Neural crest cell (in vitro differentiated cells): ENCODE measurements around the gene KCP. TPM values are rescaled to one million over a fixed set of nuclear protein-coding genes. Genes with fewer than 3 reads are reported as not detected.

Source experiments
- DNase-seq: peaks from one replicate; pipeline ENCODE4 v3.0.0; 2021; ENCODE audit warnings: low read depth, mixed read lengths, low spot score
- H3K27ac Mint-ChIP-seq: one replicate; pipeline ENCODE4 v1.8.0; 2021; ENCODE audit warnings: mild to moderate bottlenecking, mixed read lengths; ENCODE audit not compliant: unreplicated experiment
- H3K27me3 Mint-ChIP-seq: 2 replicates; pipeline ENCODE4 v1.8.0; 2021; ENCODE audit warnings: low read depth, mild to moderate bottlenecking, mixed read lengths
- H3K36me3 Mint-ChIP-seq: 2 replicates; pipeline ENCODE4 v1.8.0; 2021; ENCODE audit warnings: low read depth, mild to moderate bottlenecking, mixed read lengths
- H3K4me1 Mint-ChIP-seq: 2 replicates; pipeline ENCODE4 v1.8.0; 2021; ENCODE audit warnings: mixed read lengths
- H3K4me3 Mint-ChIP-seq: one replicate; pipeline ENCODE4 v1.8.0; 2021; ENCODE audit warnings: mild to moderate bottlenecking, mixed read lengths
- H3K9me3 Mint-ChIP-seq: 2 replicates; pipeline ENCODE4 v1.8.0; 2021; ENCODE audit warnings: mixed read lengths
- CTCF ChIP-seq: fragments of 200-600 bp; sonication (generic); conservative IDR thresholded peaks from 2 replicates; pipeline ENCODE4 v1.5.0; 2021; ENCODE audit warnings: antibody characterized with exemption, mild to moderate bottlenecking
- total RNA-seq: library from RNA; stranded (reverse); gene quantifications from 2 replicates; pipeline ENCODE4 v1.2.1, GENCODE V29; 2021

KCP gene
- total RNA-seq, 1 donor from 2014 or later = 2.9 TPM

- no peak for DNase-seq
- Mint-ChIP-seq H3K4me1 (peaks cover 26% of the 10 kb centered on the region), H3K27me3 (peaks cover 29% of the 10 kb centered on the region), H3K36me3 (no peaks in the 10 kb centered on the region), H3K9me3 (no peaks in the 10 kb centered on the region), H3K27ac (no peak overlapping the region), H3K4me3 (no peak overlapping the region)
- no peak for TF ChIP-seq CTCF
Measured at GRCh38 chr7:128912281-128912680, 1.8 kb upstream of the KCP start.

- Mint-ChIP-seq H3K27me3 (peaks cover 29% of the 10 kb centered on the region), H3K27ac (no peak overlapping the region), H3K4me3 (peak overlapping the region; percentile 75), H3K9me3 (no peaks in the 10 kb centered on the region), H3K4me1 (peaks cover 26% of the 10 kb centered on the region), H3K36me3 (no peaks in the 10 kb centered on the region)
- no peak for TF ChIP-seq CTCF
- no peak for DNase-seq
Measured at GRCh38 chr7:128911423-128912031, 1.0 kb upstream of the KCP start.

- no peaks in the 10 kb centered on the region for H3K36me3 Mint-ChIP-seq
- H3K4me3 Mint-ChIP-seq = peak overlapping the region; percentile 86
- peak overlapping the region; percentile 79 for H3K27ac Mint-ChIP-seq
- H3K9me3 Mint-ChIP-seq = no peaks in the 10 kb centered on the region
- no peak for DNase-seq
- peaks cover 26% of the 10 kb centered on the region for H3K4me1 Mint-ChIP-seq
- H3K27me3 Mint-ChIP-seq = peaks cover 27% of the 10 kb centered on the region
- TF ChIP-seq CTCF = no peak
Measured at GRCh38 chr7:128909625-128910568, 612 bp downstream of the KCP start.

GRCh38 chr7:128908750-128909624 lies 1.5 kb downstream of the KCP start:
- Mint-ChIP-seq H3K9me3 (no peaks in the 10 kb centered on the region), H3K36me3 (no peaks in the 10 kb centered on the region), H3K4me3 (peak overlapping the region; percentile 86), H3K27ac (peak overlapping the region; percentile 79), H3K27me3 (peaks cover 27% of the 10 kb centered on the region), H3K4me1 (peaks cover 26% of the 10 kb centered on the region)
- TF ChIP-seq CTCF = no peak
- DNase-seq = no peak
